Activated CD8-positive, alpha-beta memory T cell treated with anti-CD3 and anti-CD28 coated beads, Interleukin-2, amount 50 U/mL, for 24 hours (primary cell): ENCODE measurements around the gene ADISSP.
A peak's percentile ranks its signal among the peaks of the same experiment; 100 is the strongest.

Source experiments
- DNase-seq: peaks from one replicate; pipeline ENCODE4 v3.0.0-alpha.2; 2020; ENCODE audit errors: extremely low read depth

The ADISSP gene

DNA sequence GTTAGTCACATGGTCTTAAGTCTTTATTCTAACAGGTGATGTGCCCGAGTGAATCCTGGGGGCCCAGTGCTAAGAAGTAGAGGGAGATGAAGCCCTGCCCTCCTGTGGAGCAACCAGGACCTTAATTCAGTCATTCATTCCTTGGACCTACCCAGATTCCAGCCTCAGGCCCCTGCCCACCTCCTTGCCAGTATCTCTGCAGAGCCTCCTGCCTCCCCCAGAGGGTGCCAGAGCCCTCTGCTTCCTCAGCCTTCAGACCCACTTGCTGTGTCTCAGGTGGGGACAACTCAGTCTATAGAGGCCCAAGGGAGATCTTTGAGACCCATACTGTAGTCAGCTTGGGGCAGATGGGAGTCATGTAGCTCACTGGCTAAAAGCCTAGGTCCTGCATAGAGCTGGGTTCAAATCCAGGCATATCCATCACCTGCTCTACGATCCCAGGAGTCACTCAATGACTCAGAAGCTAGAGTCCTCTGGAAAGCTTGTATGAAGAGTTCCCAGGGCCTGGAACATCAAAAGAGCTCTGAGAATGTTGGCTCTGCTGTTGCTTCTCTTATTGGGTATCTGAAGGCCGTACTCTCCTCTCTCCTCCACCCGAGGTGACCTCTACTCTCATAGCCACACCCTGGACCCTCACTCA is 51.2 kb downstream of the ADISSP start:
- DNase-seq, result no peak

DNA sequence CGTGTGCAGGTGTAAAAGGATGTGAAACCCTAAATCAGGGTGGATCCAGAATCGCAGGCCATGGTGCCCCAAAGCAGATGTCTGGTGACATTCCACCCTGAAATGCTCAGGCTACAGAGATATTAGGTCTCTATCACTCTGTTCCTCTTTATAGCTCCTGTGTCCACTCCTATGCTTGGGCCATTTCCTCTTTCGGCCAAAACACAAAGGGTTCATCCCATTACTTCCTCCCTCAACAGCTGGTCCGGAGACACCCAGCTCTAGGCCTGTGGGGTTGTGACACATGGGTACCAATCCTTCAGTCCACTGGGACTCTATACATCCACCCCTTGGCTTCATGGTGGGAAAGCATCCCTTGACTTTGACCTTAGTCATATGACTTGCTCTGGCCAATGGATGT is 53.5 kb downstream of the ADISSP start:
- DNase-seq, result no peak

DNA sequence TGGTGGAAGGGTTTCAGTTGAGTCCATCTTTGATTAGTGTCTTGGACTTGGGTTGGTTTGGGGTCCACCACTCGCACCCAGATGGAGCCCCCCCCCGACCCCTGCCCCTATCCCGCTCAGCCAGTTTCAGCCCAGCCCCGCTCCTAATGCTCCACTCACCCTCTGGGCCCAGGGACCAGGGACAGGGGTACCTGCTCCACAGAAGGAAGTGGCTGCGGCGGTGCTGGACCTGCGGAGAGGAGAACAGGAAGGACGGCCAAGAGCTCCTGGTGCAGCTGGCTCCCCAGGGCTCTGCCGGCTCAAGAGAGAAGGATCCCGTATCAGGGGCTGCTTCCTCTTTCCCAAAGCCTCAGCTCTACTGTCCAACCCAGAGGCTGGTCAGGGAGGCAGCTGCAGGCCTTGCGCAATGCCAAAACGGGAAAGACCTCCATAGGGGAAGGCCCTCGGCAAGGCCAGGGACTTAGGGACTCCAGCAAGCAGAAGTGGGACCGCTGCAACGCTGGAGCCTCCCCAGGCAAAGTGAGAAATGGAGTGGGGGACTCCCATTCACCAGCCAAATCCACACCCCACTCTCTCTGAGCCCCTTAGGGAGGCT is 55.2 kb downstream of the ADISSP start, which contains the start of gene SIGLEC1:
Gene SIGLEC1, minus strand, starts transcription at position 322 of the 595 bp plus-strand sequence. CDS start 5,472 bp downstream, outside the sequence.
- DNase-seq, result no peak

DNA sequence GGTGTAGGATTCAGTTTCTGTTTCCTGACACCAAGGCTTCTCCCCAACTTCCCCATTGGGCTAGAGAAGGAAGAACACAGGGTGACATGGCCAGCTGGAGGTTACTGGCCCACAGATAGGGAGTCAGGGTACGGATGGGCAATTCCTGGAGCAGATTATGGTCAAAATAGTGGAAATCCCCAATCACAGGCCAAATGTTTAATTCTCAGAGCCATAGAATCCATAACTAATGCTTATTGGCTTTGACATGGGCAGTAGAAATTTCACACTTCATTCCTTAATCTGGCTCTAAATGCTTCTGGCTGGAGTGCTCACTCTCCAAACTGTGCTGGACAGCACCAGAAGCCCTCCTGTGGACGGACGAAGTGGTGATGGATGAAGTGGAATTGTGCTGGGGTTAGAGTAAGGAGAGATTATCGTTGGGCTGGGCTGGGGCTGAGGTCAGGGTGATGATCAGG is 56.0 kb downstream of the ADISSP start:
- DNase-seq, result no peak

DNA sequence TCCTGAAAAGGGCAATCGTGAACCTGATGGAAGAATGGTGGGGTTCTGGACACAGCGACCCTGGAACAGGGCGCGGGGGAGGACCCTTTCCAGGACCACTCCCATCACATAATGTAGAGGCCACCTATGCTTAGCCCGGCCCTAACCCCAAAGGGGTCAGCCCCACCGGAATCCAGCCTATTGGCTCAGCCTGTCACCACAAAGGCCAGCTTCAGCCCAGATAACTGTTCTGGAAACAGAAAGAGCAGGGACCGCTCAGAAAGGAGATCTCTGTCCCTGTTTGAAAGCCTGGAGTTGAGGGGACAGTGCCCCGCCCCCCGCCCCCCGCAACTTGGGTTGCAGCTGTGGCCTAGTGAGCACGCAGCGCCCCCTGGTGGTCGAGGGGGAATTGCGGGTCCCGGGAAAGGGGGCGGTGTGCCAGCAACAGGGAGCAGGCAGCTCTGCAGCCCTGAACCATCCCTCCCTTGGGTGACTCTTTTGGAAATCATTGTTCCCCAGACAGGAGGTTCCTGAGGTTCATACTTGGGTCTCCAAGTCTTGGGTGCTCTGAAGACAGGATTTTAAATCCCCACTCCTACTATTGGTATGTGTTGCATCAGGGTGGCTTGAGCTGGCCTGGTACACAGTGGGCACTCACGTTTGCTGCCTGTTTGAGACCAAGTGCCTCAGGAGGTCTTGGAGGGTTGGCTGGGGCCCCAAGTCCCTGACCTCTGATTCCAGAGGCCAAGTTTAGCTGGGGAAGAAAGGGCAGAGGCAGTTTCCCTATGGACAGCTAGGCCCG is 56.7 kb downstream of the ADISSP start:
- DNase-seq, result peak; percentile 48

DNA sequence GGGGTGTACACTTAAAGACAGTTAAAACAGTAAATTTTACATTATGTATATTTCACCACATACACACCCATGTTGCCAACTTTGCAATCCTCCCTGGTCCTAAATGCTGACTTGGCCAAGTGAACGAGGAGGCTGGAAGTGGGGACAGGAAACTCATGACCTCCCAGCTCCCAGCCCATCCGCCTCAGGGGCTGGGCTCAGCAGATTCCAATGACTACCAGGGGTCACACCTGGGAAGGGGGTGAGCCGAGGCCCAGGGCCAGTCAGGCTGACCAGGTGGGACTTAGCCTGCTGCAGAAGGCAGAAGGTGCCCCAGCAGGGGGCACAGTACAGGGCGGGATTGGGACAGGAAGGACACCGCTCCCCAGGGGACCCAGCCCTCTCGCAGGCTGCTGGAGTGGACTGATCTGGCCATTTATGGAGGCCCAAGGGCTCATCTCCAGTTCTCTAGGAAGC is 57.5 kb downstream of the ADISSP start:
- no peak for DNase-seq

DNA sequence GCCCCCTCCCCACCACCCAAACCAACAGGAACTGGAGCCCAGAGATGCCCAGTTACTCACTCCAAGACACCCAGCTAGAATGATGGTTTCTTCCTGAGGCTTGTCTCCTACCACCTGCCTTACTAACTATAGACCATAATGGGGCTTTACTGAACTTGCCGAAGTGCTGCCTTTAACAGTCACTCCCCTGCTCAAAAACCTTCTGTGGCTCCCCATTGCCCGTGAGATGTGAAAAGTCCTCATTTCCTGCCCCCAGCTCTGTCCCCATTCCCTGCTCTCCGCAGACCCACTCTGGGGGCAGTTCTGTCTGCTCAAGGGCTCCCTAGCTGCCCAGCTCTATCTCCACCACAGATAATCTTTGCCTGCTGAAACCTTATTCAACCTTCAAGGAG is 60.0 kb downstream of the ADISSP start:
- no peak for DNase-seq

DNA sequence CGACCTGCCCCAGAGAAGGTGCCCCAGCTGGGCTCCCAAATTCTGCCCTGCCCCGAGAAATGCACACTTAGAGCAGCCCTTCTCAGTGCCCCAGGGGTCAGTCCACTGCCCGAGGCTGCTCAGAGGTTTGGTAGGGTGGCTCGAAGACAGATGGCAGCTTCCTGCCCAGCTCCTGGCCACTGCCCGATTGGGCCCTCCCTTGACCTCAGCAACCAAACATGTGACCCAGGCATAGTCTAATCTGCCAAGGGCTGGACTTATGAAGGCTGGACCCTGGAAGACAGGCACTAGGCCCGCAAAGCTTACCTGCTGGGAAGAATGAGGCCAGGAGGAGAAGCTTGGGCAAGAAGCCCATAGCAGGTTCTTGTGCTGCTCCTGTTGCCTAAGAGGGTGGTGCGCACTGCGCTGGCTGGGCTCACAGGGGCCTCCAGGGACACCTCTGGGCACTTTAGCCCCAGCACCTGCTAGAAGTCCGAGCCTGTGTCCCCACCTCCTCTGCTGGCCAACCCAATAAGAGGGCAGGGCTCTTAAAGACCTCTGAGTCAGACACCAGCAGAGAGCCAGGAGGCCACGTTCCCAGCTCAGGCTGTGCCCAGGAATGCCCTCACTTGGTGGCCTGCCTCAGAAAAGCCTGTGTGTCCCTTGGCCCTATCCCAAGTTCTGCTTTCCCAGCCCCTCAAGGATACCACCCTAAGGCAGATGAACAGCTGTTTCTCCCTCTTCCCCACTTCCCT is 60.6 kb downstream of the ADISSP start:
- DNase-seq, result no peak

DNA sequence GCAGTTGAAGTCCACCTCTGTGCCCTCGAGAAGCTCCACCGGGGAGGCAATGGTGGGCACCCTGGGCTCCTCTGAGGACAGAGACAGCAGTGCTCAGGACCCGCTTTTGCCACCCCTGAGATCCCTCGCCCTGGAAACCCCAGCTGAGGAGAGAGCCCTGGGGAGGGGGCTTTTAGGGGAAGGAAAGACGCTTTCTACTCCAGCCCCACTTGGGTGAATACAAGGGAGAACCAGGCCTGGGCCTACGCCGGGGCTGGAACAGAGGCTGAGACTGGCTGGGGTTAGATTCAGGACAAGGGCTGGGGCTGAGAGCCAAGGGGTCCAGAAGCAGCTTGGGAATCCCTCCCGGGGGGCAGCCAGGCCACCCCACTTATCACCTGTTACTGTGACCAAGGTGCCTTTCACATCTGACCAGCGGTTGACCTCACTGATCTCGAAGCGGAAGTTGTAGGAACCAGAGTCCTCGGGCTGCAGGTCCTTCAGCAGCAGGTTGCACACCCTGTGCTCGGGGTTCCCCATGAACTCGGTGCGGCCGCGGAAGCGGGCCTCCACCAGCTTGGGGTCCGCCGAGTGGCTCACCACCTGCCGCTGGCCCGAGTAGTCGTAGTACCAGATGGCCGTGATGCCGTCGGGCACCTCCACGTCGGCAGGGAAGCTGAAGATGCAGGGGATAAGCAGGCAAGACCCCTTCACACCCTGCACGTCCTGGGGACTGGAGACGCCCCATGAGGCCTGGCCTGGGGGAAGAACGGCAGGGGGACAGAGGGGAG is 61.4 kb downstream of the ADISSP start:
- no peak for DNase-seq

DNA sequence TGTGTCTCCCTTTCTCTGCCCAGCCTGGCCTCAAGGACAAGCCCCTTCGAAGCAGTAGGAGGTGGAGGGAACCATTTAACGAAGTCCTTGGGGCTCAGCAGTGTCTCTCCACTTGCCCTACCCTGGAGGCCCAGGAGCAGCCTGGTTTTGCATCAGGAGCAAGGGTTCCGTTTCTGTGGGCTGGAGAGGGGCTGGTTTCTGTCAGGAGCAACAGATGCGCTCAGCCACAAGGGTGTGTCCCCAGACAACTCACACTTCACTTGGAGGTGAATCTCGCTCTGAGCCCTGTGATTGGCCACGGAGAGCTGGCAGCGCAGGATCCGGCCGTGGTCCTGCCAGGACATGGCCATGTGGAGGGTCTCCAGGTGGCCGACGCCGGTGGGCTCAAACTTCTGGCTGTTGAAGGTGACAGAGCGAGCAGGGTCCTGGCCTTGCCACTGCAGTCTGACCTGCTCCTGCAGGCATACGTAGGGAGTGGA is 62.0 kb downstream of the ADISSP start:
- no peak for DNase-seq

DNA sequence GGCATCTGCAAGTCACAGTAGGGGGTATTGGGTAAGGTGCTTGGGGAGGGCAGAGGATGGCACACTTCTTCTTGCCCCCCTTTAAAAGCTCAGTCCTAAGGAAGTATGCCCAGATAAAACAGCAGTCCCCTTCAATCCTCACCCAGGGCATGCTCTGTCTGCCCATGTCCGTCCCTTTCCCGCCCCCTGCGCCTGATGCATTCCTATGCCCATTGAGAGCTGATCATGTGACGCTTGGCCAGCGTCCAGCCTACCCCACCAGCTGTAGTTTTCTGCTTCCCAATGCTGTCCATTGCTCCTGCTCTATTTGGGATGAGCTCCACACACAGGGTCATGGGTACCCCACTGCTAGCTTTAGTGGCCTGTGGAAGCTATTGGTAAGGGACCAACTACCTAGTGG is 63.5 kb downstream of the ADISSP start:
- DNase-seq, result no peak
